Coronary artery (tissue), 2 donors: Measurements from ENCODE around the gene FARSA.

Experiments
- DNase-seq: peaks from one replicate; pipeline ENCODE4 v3.0.0-alpha.2; 2017; ENCODE audit warnings: low spot score
- H3K27ac ChIP-seq, 2 donors: fragments of 200-600 bp; sonication (generic); one replicate each; pipeline ENCODE4 v1.5.1; 2016 to 2019
- H3K4me3 ChIP-seq: fragments of 200-600 bp; sonication (generic); 2 replicates; pipeline ENCODE4 v1.5.1; 2016; ENCODE audit warnings: mild to moderate bottlenecking, moderate library complexity
- CTCF ChIP-seq: fragments of 200-600 bp; sonication (generic); IDR thresholded peaks from one replicate; pipeline ENCODE4 v1.5.1; 2019; ENCODE audit warnings: antibody characterized with exemption

The FARSA gene

GRCh38 chr19:12974301-12975220 is 41.0 kb upstream of the FARSA start:
- no peak for DNase-seq
- no peak for TF ChIP-seq CTCF
- H3K27ac ChIP-seq: no peak overlapping the region
- H3K4me3 ChIP-seq: no peak overlapping the region

- no peak for DNase-seq
- Histone ChIP-seq H3K4me3 (no peak overlapping the region), H3K27ac (no peak overlapping the region)
- no peak for TF ChIP-seq CTCF
These were observed 39.7 kb upstream of the FARSA start for GRCh38 chr19:12973236-12973635.

GRCh38 chr19:12970070-12970820 is 36.7 kb upstream of the FARSA start:
- H3K27ac ChIP-seq: peak overlapping the region in 1 of 2 donors; percentile 72
- no peak for TF ChIP-seq CTCF
- H3K4me3 ChIP-seq: no peak overlapping the region

GRCh38 chr19:12969292-12969988 is 35.9 kb upstream of the FARSA start, which contains the start of gene DAND5:
Gene DAND5, plus strand, starts transcription at chr19:12969576. Its CDS starts 85 bp downstream, at chr19:12969661.
- Histone ChIP-seq H3K4me3 (no peak within 1 kb of the TSS), H3K27ac (peak within 1 kb of the TSS in 1 of 2 donors; percentile 72)
- no peak for TF ChIP-seq CTCF
- no peak for DNase-seq

More at GRCh38 chr19:12970070-12970820, 36.7 kb upstream of the FARSA start:
- no peak for DNase-seq

GRCh38 chr19:12967907-12968306 is 34.4 kb upstream of the FARSA start:
- TF ChIP-seq CTCF: no peak
- H3K27ac ChIP-seq: no peak overlapping the region
- DNase-seq: no peak
- H3K4me3 ChIP-seq: no peak overlapping the region

GRCh38 chr19:12965812-12966135 is 32.3 kb upstream of the FARSA start:
- Histone ChIP-seq H3K4me3 (peak overlapping the region; percentile 75), H3K27ac (peak overlapping the region; percentile 54 to 81)
- no peak for DNase-seq
- no peak for TF ChIP-seq CTCF
